Right lobe of liver (tissue), 6 donors: Measurements from ENCODE around the gene ACTR3. TPM values are rescaled to one million over a fixed set of nuclear protein-coding genes. Genes with fewer than 3 reads are reported as not detected.

ENCODE experiments used
- ATAC-seq, 4 donors: fragments of 200-7000 bp; cut with Tn5 transposase; one replicate each; pipeline ENCODE4 v1.9.1; 2020; ENCODE audit warnings: mild to moderate bottlenecking in 4 of 4, moderate library complexity in 4 of 4
- DNase-seq, 3 donors: peaks; one replicate each; pipeline ENCODE4 v3.0.0-alpha.2; 2020
- H3K27ac ChIP-seq, 3 donors: fragments of 200-600 bp; one replicate each; pipeline ENCODE4 v1.8.0; 2022
- H3K27me3 ChIP-seq, 2 donors: fragments of 200-600 bp; one replicate each; pipeline ENCODE4 v1.8.0; 2022
- H3K36me3 ChIP-seq, 4 donors: fragments of 200-600 bp; sonication (generic) in 1 of 4; one replicate each; pipeline versions ENCODE4 v1.5.1 to v1.8.0; 2017 to 2022; ENCODE audit warnings: control low read depth in 1 of 4
- H3K4me1 ChIP-seq, 4 donors: fragments of 200-600 bp; sonication (generic) in 1 of 4; one replicate each; pipeline versions ENCODE4 v1.5.1 to v1.8.0; 2017 to 2022; ENCODE audit warnings: control low read depth in 1 of 4
- H3K4me3 ChIP-seq, 3 donors: fragments of 200-600 bp; one replicate each; pipeline ENCODE4 v1.8.0; 2022
- H3K9me3 ChIP-seq, 4 donors: fragments of 200-600 bp; sonication (generic) in 1 of 4; one replicate each; pipeline versions ENCODE4 v1.5.1 to v1.8.0; 2017 to 2022; ENCODE audit warnings: control low read depth in 1 of 4
- CTCF ChIP-seq, 4 donors: fragments of 200-600 bp in 3 of 4; fragments of 450-650 bp in 1 of 4; IDR thresholded peaks; one replicate each; pipeline versions ENCODE4 v1.5.1 to v1.8.0; 2016 to 2022; ENCODE audit warnings: antibody characterized with exemption in 4 of 4, mild to moderate bottlenecking in 2 of 4
- POLR2A ChIP-seq: fragments of 450-650 bp; IDR thresholded peaks from one replicate; pipeline ENCODE4 v1.6.1; 2017; ENCODE audit warnings: antibody characterized with exemption, mild to moderate bottlenecking
- WGBS: methylation state at CpG from one replicate; pipeline ENCODE4 v1.1.6; 2018; ENCODE audit warnings: low coverage, low lambda C conversion rate; ENCODE audit not compliant: insufficient coverage; ENCODE audit errors: missing lambda C conversion rate; 5-methylcytosine and 5-hydroxymethylcytosine counted together
- intact Hi-C, 2 donors: fragments of 100-400 bp; cut with DNase I; formaldehyde crosslinking; loops; one replicate each; pipeline versions ENCODE4 v1.11.2 to v1.14.1; 2022
- total RNA-seq, 6 experiments: library from RNA; depleted of rRNA in 2 of 6; stranded (reverse); fragments of >200 nt in 2 of 6; fragmentation: NEBNext Ultra II Directional in 3 of 6; extraction: Animal tissue kit (Norgen Biotek cat#: 25700) in 3 of 6; gene quantifications; one replicate each; pipeline versions ENCODE4 v1.1.0 to v1.2.4, GENCODE V29; 2016 to 2023
- donor health status: DM: no; HTN: yes; CAD: no.
- donor health status: DM: no; HTN: no; CAD: no.
- donor health status: DM: no; HTN: no; CAD: no.
- donor health status: DM: no; HTN: yes; CAD: no.
- donor health status: DM: no; HTN: yes; CAD: no.

Gene ACTR3
- total RNA-seq, 6 experiments from 2014 or later, result 44.1 to 108 (median 66.2) TPM

DNA sequence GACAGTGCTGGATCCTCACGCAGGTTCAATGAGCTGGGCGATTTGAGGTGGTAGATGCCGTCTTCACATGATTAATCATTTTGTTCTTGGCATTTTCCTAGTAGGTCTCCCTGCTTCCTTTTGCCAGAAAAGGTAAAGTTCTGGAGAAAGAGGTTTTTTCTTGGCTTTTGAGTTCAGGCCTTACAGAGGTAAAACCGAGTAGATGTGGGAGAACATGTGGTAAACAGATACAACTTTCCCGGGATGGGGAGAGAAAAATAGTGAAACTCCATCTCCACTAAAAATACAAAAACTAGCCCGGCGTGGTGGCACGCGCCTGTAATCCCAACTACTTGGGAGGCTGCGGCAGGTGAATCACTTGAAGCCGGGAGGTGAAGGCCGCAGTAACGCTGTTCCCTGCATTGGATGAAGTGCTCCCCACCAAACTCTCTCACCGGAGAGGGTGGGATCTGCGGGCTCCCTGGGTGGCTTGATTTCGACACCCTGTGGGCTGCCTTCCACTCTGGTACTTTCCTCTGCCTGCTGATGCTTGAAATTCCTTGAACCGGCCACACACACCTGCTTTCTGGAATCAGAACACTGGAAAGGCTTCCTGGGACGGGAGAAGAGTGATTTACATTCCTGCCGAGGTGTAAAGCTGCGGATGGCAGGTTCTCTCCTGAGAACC is 88.8 kb downstream of the ACTR3 start:
- no peak overlapping the region for H3K27ac ChIP-seq
- WGBS, result 80% methylated on average over 10 of the region's 20 CpGs
- no peaks in the 10 kb centered on the region for H3K36me3 ChIP-seq
- intact Hi-C loops, result no loop called here
- DNase-seq (no peak), ATAC-seq (no peak)
- peaks cover 0 to 6% (median 0%) of the 10 kb centered on the region in 4 donors for H3K4me1 ChIP-seq
- TF ChIP-seq CTCF (IDR thresholded peaks at IDR 0.05) (no peak), POLR2A (no peak)
- no peak overlapping the region for H3K4me3 ChIP-seq
- H3K9me3 ChIP-seq, result no peaks in the 10 kb centered on the region
- no peaks in the 10 kb centered on the region for H3K27me3 ChIP-seq

DNA sequence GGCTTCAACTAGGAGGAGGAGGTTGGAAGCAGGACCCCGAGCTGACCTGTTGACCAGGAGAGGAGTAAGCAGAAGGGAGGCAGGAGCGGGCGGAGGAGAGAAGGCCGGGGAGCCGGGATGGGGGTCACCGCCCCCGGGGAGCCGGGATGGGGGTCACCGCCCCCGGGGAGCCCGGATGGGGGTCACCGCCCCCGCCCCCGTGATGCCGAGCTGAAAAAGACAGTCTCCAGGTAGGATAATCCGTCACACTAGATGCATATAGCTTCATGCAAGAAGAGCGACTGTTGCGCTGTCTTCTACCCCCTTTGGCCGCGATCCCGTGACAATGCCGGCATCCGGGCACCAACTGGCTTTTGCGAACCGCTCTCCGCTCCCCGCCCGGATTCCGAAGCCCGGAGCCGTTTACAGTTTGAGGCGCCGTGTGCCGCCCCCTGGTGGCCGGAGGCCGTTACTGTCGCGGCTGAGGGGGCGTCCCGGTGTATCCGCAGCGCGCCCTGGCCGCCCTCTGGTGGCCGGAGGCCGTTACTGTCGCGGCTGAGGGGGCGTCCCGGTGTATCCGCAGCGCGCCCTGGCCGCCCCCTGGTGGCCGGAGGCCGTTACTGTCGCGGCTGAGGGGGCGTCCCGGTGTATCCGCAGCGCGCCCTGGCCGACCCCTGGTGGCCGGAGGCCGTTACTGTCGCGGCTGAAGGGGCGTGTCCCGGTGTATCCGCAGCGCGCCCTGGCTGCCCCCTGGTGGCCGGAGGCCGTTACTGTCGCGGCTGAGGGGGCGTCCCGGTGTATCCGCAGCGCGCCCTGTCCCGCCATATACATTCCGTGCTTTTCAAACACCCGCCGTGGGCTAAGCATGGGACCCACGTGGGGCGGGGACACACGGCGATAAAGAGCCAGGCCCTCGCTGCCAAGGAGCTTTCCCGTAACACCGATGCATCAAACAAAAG is 89.6 kb downstream of the ACTR3 start:
- TF ChIP-seq CTCF (IDR thresholded peaks at IDR 0.05), result peak in 3 of 4 donors; percentile 27 to 47 (median 41)
- TF ChIP-seq POLR2A, result no peak
- Histone ChIP-seq H3K27ac (no peak overlapping the region), H3K4me3 (no peak overlapping the region), H3K27me3 (no peaks in the 10 kb centered on the region), H3K9me3 (no peaks in the 10 kb centered on the region), H3K36me3 (no peaks in the 10 kb centered on the region), H3K4me1 (peaks cover 0 to 6% (median 0%) of the 10 kb centered on the region in 4 donors)
- intact Hi-C loops, result no loop called here
- ATAC-seq (no peak), DNase-seq (no peak)
- 60% methylated on average over 16 of the region's 93 CpGs for WGBS

GRCh38 chr2:113980946-113981345 is 91.1 kb downstream of the ACTR3 start:
- no peak for DNase-seq
- Histone ChIP-seq H3K9me3 (no peaks in the 10 kb centered on the region), H3K27me3 (no peaks in the 10 kb centered on the region), H3K4me3 (no peak overlapping the region), H3K4me1 (peaks cover 0 to 6% (median 0%) of the 10 kb centered on the region in 4 donors), H3K27ac (no peak overlapping the region), H3K36me3 (no peaks in the 10 kb centered on the region)
- ATAC-seq, result no peak
- WGBS, result 92% methylated on average over 3 of the region's 4 CpGs
- intact Hi-C loops, result no loop called here
- no peak for TF ChIP-seq POLR2A
- TF ChIP-seq CTCF (IDR thresholded peaks at IDR 0.05), result no peak

DNA sequence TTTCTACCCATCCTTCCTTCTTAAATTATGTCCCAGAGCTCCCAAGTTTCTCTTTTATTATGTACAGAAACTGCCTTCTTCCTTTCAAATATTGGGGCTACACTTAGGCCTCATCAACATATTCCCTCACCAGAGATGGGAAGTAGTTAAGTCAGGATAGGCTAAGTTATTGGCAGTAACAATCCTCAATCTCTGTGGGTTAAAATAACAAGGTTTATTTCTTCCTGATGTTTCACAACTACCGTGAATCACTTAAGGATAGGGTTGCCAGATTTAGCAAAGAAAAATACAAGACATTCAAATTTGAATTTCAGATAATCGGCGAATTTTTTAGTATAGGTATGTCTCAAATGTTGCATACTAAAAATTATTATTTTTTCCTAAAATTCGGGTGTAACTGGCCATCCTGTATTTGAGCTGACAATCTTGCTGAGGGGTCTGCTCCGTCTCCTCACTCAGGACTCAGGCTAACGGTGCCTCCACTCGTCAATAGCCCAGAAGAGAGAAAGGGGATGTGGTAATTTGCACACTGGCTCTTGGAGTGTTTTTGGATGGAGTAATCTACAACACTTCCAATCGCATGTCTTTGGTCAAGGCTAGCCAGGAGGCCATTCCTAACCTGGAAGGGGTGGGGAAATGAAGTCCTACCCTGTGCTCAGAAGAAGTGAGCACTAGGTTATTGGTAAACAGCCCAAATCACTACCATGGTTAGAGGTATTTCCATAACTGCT is 91.7 kb downstream of the ACTR3 start:
- intact Hi-C loops, result no loop called here
- Histone ChIP-seq H3K27me3 (no peaks in the 10 kb centered on the region), H3K27ac (no peak overlapping the region), H3K4me1 (peaks cover 0 to 6% (median 0%) of the 10 kb centered on the region in 4 donors), H3K4me3 (no peak overlapping the region), H3K9me3 (no peaks in the 10 kb centered on the region), H3K36me3 (no peaks in the 10 kb centered on the region)
- WGBS, result 85% methylated on average over 8 of the region's 8 CpGs
- DNase-seq (no peak), ATAC-seq (no peak)
- no peak for TF ChIP-seq POLR2A
- TF ChIP-seq CTCF (IDR thresholded peaks at IDR 0.05), result no peak
